Measurements from ENCODE around the gene SECISBP2L.
"Not testable (repeated sequence)": the region's sequence is repeated elsewhere in the genome, so short reads cannot be mapped to it uniquely, and the experiment has no call there.

The SECISBP2L gene

GRCh38 chr15:49015896-49016295 is 30.4 kb downstream of the SECISBP2L start:
- no peak for DNase-seq (ENCODE audit: extremely low read depth in 1 of 2, low read depth in 1 of 2)

- DNase-seq (ENCODE audit: extremely low read depth in 1 of 2, low read depth in 1 of 2) = no peak
Observed at GRCh38 chr15:48999314-48999713, 46.9 kb downstream of the SECISBP2L start.

- no peak for DNase-seq (ENCODE audit: extremely low read depth in 1 of 2, low read depth in 1 of 2)
Observed at GRCh38 chr15:48996276-48996675, 50.0 kb downstream of the SECISBP2L start.

GRCh38 chr15:48993380-48993779 is 52.9 kb downstream of the SECISBP2L start:
- DNase-seq (ENCODE audit: extremely low read depth in 1 of 2, low read depth in 1 of 2) = no peak

- no peak for DNase-seq (ENCODE audit: extremely low read depth in 1 of 2, low read depth in 1 of 2)
Observed at GRCh38 chr15:48992545-48992944, 53.7 kb downstream of the SECISBP2L start.

GRCh38 chr15:48992096-48992495 is 54.1 kb downstream of the SECISBP2L start:
- DNase-seq (ENCODE audit: extremely low read depth in 1 of 2, low read depth in 1 of 2) = no peak

- no peak for DNase-seq (ENCODE audit: extremely low read depth in 1 of 2, low read depth in 1 of 2)
Observed at GRCh38 chr15:48989170-48989569, 57.1 kb downstream of the SECISBP2L start.

- no peak for DNase-seq (ENCODE audit: extremely low read depth in 1 of 2, low read depth in 1 of 2)
Observed at GRCh38 chr15:48987142-48987541, 59.1 kb downstream of the SECISBP2L start.

- DNase-seq (ENCODE audit: extremely low read depth in 1 of 2, low read depth in 1 of 2) = no peak
Observed at GRCh38 chr15:48986240-48986639, 60.0 kb downstream of the SECISBP2L start.

GRCh38 chr15:48985516-48985915 is 60.7 kb downstream of the SECISBP2L start:
- DNase-seq (ENCODE audit: extremely low read depth in 1 of 2, low read depth in 1 of 2) = no peak

- DNase-seq (ENCODE audit: extremely low read depth in 1 of 2, low read depth in 1 of 2) = no peak
Observed at GRCh38 chr15:48984811-48985352, 61.4 kb downstream of the SECISBP2L start.

- DNase-seq (ENCODE audit: extremely low read depth in 1 of 2, low read depth in 1 of 2) = no peak
Observed at GRCh38 chr15:48984021-48984710, 62.1 kb downstream of the SECISBP2L start.

GRCh38 chr15:48983300-48983699 is 62.9 kb downstream of the SECISBP2L start:
- no peak for DNase-seq (ENCODE audit: extremely low read depth in 1 of 2, low read depth in 1 of 2)

- no peak for DNase-seq (ENCODE audit: extremely low read depth in 1 of 2, low read depth in 1 of 2)
Observed at GRCh38 chr15:48981941-48982340, 64.3 kb downstream of the SECISBP2L start.

GRCh38 chr15:48978638-48979037 is 67.6 kb downstream of the SECISBP2L start:
- no peak for DNase-seq (ENCODE audit: extremely low read depth in 1 of 2, low read depth in 1 of 2)

GRCh38 chr15:48976444-48977088 is 69.7 kb downstream of the SECISBP2L start:
- DNase-seq (ENCODE audit: extremely low read depth in 1 of 2, low read depth in 1 of 2) = no peak

- peak; percentile 17 to 59 for DNase-seq (ENCODE audit: extremely low read depth in 1 of 2, low read depth in 1 of 2)
Observed at GRCh38 chr15:48975472-48976419, 70.5 kb downstream of the SECISBP2L start.

- DNase-seq (ENCODE audit: extremely low read depth in 1 of 2, low read depth in 1 of 2) = no peak
Observed at GRCh38 chr15:48974882-48975281, 71.4 kb downstream of the SECISBP2L start.

- no peak for DNase-seq (ENCODE audit: extremely low read depth in 1 of 2, low read depth in 1 of 2)
Observed at GRCh38 chr15:48972750-48973503, 73.3 kb downstream of the SECISBP2L start.

GRCh38 chr15:48970926-48971325 is 75.3 kb downstream of the SECISBP2L start:
- DNase-seq (ENCODE audit: extremely low read depth in 1 of 2, low read depth in 1 of 2) = not testable (repeated sequence)
